Brain microvascular endothelial cell (primary cell): ENCODE data around the gene CACNA1B.

Experiments
- DNase-seq: peaks from one replicate; pipeline ENCODE4 v3.0.0-alpha.2; 2020
- H3K27ac ChIP-seq: fragments of 250-450 bp; sonication (Bioruptor Pico); 2 replicates; pipeline ENCODE4 v1.5.1; 2020; ENCODE audit warnings: mild to moderate bottlenecking, moderate library complexity
- H3K27me3 ChIP-seq: fragments of 250-450 bp; sonication (Bioruptor Pico); replicated peaks from 2 replicates; pipeline ENCODE4 v1.5.1; 2020; ENCODE audit warnings: mild to moderate bottlenecking
- H3K36me3 ChIP-seq: fragments of 250-450 bp; sonication (Bioruptor Pico); replicated peaks from 2 replicates; pipeline ENCODE4 v1.5.1; 2020; ENCODE audit warnings: mild to moderate bottlenecking
- H3K4me3 ChIP-seq: 2 replicates; pipeline ENCODE4 v1.5.1; 2011; ENCODE audit warnings: low read depth, mild to moderate bottlenecking, control low read depth, low read length, moderate library complexity
- CTCF ChIP-seq: IDR thresholded peaks from 2 replicates; pipeline ENCODE4 v1.5.1; 2011; ENCODE audit warnings: low read depth, mild to moderate bottlenecking, moderate library complexity, low read length, control low read depth, inconsistent platforms; ENCODE audit errors: missing control alignments
- in situ Hi-C: cut with HindIII; loops from 2 replicates; pipeline ENCODE4 v1.10.0; 2017; ENCODE audit warnings: low sequenced_read_pairs, low pct_ligation_motif_present

The CACNA1B gene

GRCh38 chr9:137988051-137988450 lies 110.5 kb downstream of the CACNA1B start:
- DNase-seq, result no peak
- H3K27me3 ChIP-seq, result no peaks in the 10 kb centered on the region
- H3K36me3 ChIP-seq, result no peaks in the 10 kb centered on the region
- no peak for TF ChIP-seq CTCF
- no peak overlapping the region for H3K27ac ChIP-seq
- H3K4me3 ChIP-seq, result no peak overlapping the region
- in situ Hi-C loops, result no loop called here

- in situ Hi-C loops, result no loop called here
- Histone ChIP-seq H3K27me3 (no peaks in the 10 kb centered on the region), H3K27ac (no peak overlapping the region), H3K36me3 (no peaks in the 10 kb centered on the region), H3K4me3 (no peak overlapping the region)
- no peak for DNase-seq
- TF ChIP-seq CTCF, result no peak
Measured at GRCh38 chr9:137988701-137989100, 111.1 kb downstream of the CACNA1B start.

- DNase-seq, result no peak
- in situ Hi-C loops, result no loop called here
- Histone ChIP-seq H3K27ac (no peak overlapping the region), H3K4me3 (no peak overlapping the region), H3K36me3 (no peaks in the 10 kb centered on the region), H3K27me3 (no peaks in the 10 kb centered on the region)
- TF ChIP-seq CTCF, result no peak
Measured at GRCh38 chr9:137989156-137989555, 111.6 kb downstream of the CACNA1B start.

- Histone ChIP-seq H3K4me3 (no peak overlapping the region), H3K27ac (no peak overlapping the region), H3K36me3 (no peaks in the 10 kb centered on the region), H3K27me3 (no peaks in the 10 kb centered on the region)
- no peak for TF ChIP-seq CTCF
- no peak for DNase-seq
- in situ Hi-C loops, result no loop called here
Measured at GRCh38 chr9:137989999-137990715, 112.6 kb downstream of the CACNA1B start.

- Histone ChIP-seq H3K27ac (no peak overlapping the region), H3K36me3 (no peaks in the 10 kb centered on the region), H3K27me3 (no peaks in the 10 kb centered on the region), H3K4me3 (no peak overlapping the region)
- in situ Hi-C loops, result no loop called here
- DNase-seq, result no peak
- no peak for TF ChIP-seq CTCF
Measured at GRCh38 chr9:138003485-138004190, 126.1 kb downstream of the CACNA1B start.
